ENCODE results near the gene CD27. TPM values are rescaled to one million over a fixed set of nuclear protein-coding genes. Genes with fewer than 3 reads are reported as not detected.

Gene CD27
- total and polyA plus RNA-seq, 8 donors: 0.92 to 8.7 (median 3.2) TPM; not detected in 3

DNA sequence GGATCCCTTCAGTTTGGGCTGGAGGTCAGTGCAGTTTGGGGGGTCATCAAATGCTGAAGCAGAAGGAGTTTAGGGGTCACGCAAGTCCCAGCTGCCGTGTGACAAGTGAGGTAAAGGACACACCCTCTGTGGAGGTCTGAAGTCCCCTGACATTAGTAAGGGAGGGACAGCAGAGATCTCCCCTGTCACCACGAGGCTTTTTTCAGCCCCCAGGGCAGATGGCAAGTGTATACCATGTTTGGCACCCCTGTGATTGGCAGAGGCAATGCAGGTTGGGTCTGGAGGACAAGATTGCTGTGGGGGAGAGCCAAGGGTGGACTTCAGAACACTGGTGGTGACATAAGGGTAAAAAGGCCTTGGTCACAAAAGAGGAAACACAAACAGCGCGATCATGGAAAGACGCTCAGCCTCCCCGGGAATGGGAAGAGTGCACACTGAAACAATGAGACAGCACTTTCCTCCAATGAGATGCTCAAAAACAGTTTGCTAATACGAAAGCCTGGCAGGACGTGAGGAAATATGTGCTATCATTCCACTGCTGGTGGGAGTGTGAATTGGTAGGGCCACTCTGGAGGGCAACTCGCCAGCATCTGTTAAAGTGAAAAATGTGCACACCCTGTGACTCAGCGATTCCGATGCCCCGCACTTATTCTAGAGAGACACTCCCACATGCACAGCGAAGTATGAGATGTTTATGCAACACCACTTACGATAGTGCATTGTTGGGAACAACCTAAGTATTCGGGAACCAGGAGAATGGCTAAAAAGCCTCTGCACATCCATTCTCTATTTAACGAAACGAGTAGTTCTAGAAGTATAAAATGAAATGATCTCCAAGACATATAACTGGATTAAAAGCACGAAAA, 14.4 kb upstream of the CD27 start:
- Histone ChIP-seq H3K36me3 (no peaks in the 10 kb centered on the region), H3K4me1 (peaks cover 11 to 21% (median 16%) of the 10 kb centered on the region in 4 donors), H3K27me3 (no peaks in the 10 kb centered on the region), H3K9me3 (no peaks in the 10 kb centered on the region), H3K27ac (peak overlapping the region; percentile 13 to 87 (median 85)), H3K4me3 (peak overlapping the region; percentile 19 to 34 (median 20))
- WGBS, 5 donors: 17 to 26% (median 19%) methylated on average over 19 of the region's 19 CpGs
- TF ChIP-seq POLR2AphosphoS5 (IDR thresholded peaks at IDR 0.05) (peak; percentile 77 to 92 (median 88)), EP300 (IDR thresholded peaks at IDR 0.05) (peak; percentile 31), POLR2A (IDR thresholded peaks at IDR 0.05) (no peak), CTCF (IDR thresholded peaks at IDR 0.05) (peak in 1 of 7 experiments; percentile 18)
- peak; percentile 87 to 89 for DNase-seq
- intact Hi-C loops (cut with DNase I; ENCODE audit: low total_unique reads): no loop called here

DNA sequence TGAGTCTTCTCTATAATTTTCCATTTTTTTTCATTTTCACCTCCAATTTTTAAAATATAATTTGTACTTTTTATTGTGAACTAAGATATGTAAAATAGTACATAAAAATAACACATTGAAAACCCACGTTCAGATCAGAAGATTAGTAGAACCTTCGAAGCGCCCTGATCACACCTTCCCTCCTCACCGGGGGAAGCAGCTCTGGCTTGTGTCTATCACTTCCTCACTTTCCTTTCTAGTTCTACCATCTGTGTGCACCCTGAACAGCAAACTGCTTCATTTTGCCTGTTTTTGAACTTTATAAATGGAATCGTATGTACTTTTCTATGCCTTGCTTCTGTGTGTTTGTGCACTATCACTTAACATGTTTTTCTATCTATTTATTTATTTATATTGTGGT, 11.8 kb upstream of the CD27 start:
- H3K27me3 ChIP-seq: no peaks in the 10 kb centered on the region

DNA sequence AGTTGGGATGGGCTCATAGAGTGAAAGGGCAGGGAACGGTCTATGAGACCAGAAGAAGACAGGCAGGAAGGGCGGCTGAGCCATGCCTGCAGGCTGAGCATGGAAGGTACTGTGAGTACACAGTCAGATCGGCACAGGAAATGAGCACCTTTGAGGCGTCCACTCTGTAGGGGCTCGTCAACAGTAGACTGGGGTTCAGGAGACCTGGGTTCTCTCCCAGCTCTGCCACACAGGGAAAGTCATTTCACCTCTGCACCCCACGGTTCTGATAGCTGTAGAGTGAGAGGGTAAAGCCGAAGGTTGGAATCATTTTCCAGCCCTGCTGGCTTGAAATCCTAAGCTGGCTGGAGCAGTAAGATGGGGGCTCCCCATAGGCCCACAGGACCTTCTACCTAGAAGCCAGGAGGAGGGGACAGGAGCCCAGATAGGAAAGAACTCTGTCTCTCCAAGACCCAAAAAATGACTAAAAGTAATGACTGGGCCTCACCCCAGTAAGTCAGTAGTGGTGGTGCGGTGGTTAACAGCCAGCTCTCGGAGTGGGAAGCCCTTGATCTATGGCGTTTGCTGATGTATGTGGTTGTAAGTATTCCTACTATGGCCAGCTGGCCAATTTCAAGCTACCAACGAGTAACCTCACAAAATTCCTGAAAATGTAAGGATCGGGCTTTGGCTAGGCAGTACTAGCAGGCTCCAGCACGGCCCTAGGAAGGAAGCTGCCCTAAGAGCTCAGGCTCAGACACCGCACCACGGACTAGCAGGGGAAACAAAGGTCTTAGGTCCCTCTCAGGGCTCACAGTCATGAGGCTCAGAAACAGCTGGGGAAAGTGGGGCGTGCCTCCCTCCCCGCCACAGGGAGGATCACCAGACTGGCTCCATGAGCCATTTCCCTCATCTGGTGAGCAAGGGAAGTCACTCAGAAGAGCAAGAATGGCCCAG, 10.3 kb upstream of the CD27 start:
- H3K4me3 ChIP-seq: no peak overlapping the region
- 79 to 86% (median 81%) methylated on average over 17 of the region's 17 CpGs for WGBS, 5 donors
- peaks cover 11 to 21% (median 16%) of the 10 kb centered on the region in 4 donors for H3K4me1 ChIP-seq
- peak overlapping the region in 1 of 5 donors; percentile 29 for H3K27ac ChIP-seq
- DNase-seq: peak in 1 of 2 donors; percentile 32
- H3K36me3 ChIP-seq: peaks cover 0 to 5% (median 0%) of the 10 kb centered on the region in 4 donors
- H3K27me3 ChIP-seq: no peaks in the 10 kb centered on the region
- intact Hi-C loops (cut with DNase I; ENCODE audit: low total_unique reads): no loop called here
- H3K9me3 ChIP-seq: no peaks in the 10 kb centered on the region
- no peak for TF ChIP-seq POLR2A (IDR thresholded peaks at IDR 0.05)
- TF ChIP-seq EP300 (IDR thresholded peaks at IDR 0.05): no peak
- TF ChIP-seq POLR2AphosphoS5 (IDR thresholded peaks at IDR 0.05): no peak
- TF ChIP-seq CTCF (IDR thresholded peaks at IDR 0.05): no peak

More for the DNA sequence above, 11.8 kb upstream of the CD27 start:
- TF ChIP-seq POLR2AphosphoS5 (IDR thresholded peaks at IDR 0.05) (no peak), CTCF (IDR thresholded peaks at IDR 0.05) (no peak), EP300 (IDR thresholded peaks at IDR 0.05) (no peak), POLR2A (IDR thresholded peaks at IDR 0.05) (no peak)
- no peak overlapping the region for H3K4me3 ChIP-seq
- H3K9me3 ChIP-seq: no peaks in the 10 kb centered on the region
- peaks cover 11 to 21% (median 16%) of the 10 kb centered on the region in 4 donors for H3K4me1 ChIP-seq
- no peak for DNase-seq
- no peak overlapping the region for H3K27ac ChIP-seq
- 78 to 89% (median 89%) methylated on average over 5 of the region's 5 CpGs for WGBS, 5 donors
- H3K36me3 ChIP-seq: no peaks in the 10 kb centered on the region
- intact Hi-C loops (cut with DNase I; ENCODE audit: low total_unique reads): no loop called here

All from stomach (tissue), 9 donors.